ENCODE data around the gene PSAT1.

PSAT1 gene

GRCh38 chr9:78286125-78286524 lies 10.8 kb upstream of the PSAT1 start:
- H3K4me3 ChIP-seq (ENCODE audit: insufficient read length, low read depth) = no peak overlapping the region
- TF ChIP-seq ZNF274 (IDR thresholded peaks at IDR 0.05; ENCODE audit: low read depth, low read length) (no peak), YY1 (IDR thresholded peaks at IDR 0.05; ENCODE audit: insufficient read depth, insufficient read length) (no peak), SUZ12 (IDR thresholded peaks at IDR 0.05; ENCODE audit: extremely low read depth, insufficient read depth, insufficient read length) (no peak)
- no peaks in the 10 kb centered on the region for H3K4me1 ChIP-seq (ENCODE audit: insufficient read depth, insufficient read length)
- no peaks in the 10 kb centered on the region for H3K27me3 ChIP-seq (ENCODE audit: insufficient read depth, insufficient read length)
- H3K9me3 ChIP-seq (ENCODE audit: insufficient read depth, low read length) = peaks cover 4% of the 10 kb centered on the region; the same call in 1 of the 2 replicates
- no peak for DNase-seq (ENCODE audit: low read depth, low spot score)
- H3K36me3 ChIP-seq (ENCODE audit: insufficient read depth, insufficient read length, low read length) = no peaks in the 10 kb centered on the region
- H3K9ac ChIP-seq (ENCODE audit: insufficient read length, low read depth) = no peak overlapping the region

GRCh38 chr9:78286946-78287388 lies 10.0 kb upstream of the PSAT1 start:
- no peak overlapping the region for H3K9ac ChIP-seq (ENCODE audit: insufficient read length, low read depth)
- H3K9me3 ChIP-seq (ENCODE audit: insufficient read depth, low read length) = peaks cover 4% of the 10 kb centered on the region; the same call in 1 of the 2 replicates
- TF ChIP-seq ZNF274 (IDR thresholded peaks at IDR 0.05; ENCODE audit: low read depth, low read length) (no peak), YY1 (IDR thresholded peaks at IDR 0.05; ENCODE audit: insufficient read depth, insufficient read length) (no peak), SUZ12 (IDR thresholded peaks at IDR 0.05; ENCODE audit: extremely low read depth, insufficient read depth, insufficient read length) (no peak)
- H3K36me3 ChIP-seq (ENCODE audit: insufficient read depth, insufficient read length, low read length) = no peaks in the 10 kb centered on the region
- H3K27me3 ChIP-seq (ENCODE audit: insufficient read depth, insufficient read length) = no peaks in the 10 kb centered on the region
- DNase-seq (ENCODE audit: low read depth, low spot score) = no peak
- no peaks in the 10 kb centered on the region for H3K4me1 ChIP-seq (ENCODE audit: insufficient read depth, insufficient read length)
- H3K4me3 ChIP-seq (ENCODE audit: insufficient read length, low read depth) = no peak overlapping the region

DNA sequence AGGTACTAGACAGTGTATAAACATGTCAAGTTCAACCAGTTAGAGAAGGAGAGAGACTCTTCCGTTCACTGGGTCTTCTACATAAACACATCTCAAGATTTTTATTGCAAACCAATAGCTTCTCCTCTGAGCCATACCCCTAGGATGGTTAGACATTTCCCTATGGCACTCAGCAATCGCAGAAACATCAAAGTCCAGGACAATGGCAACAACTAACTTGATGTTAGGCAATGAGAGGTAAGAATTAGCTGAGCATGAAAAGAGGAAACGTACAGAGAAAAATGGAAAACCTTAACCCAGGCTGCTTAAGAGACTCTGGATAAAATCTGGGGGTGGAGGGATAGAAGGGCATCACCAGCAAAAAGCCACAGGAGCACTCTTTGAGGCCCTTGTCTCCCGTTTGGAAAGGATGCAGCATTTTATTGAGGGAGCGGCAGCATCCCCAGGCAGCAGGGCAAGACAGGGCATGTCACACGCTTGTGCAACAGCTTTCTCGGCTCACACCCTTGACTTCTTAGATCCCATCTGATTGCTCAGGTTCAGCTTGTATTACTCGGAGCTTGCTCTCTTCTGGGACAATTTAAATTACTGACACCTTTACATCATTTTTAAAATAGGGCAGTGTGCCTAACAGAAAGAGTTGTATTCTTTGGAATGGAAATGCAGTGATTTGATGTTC lies 8.6 kb upstream of the PSAT1 start:
- DNase-seq (ENCODE audit: low read depth, low spot score) = no peak

DNA sequence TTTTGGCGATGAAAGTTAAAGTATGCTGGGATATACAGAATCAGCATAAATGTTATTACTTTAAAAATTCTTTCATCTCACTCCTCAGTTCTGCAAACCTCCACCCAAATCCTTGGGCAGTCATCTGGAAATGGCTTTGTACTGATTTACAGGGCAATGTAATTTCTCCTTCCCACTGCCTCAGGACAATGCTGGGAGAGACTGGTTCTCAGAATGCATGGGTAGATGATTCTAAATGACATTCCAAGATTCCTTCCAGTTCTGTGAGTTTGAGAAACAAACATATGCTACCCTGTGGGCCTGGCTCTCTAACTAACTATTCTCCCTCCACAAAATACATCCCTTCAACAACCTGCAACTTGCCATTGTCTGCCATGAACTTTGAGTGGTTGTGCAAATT lies 7.5 kb upstream of the PSAT1 start:
- H3K4me3 ChIP-seq (ENCODE audit: insufficient read length, low read depth) = no peak overlapping the region
- no peaks in the 10 kb centered on the region for H3K4me1 ChIP-seq (ENCODE audit: insufficient read depth, insufficient read length)
- no peaks in the 10 kb centered on the region for H3K9me3 ChIP-seq (ENCODE audit: insufficient read depth, low read length)
- H3K27me3 ChIP-seq (ENCODE audit: insufficient read depth, insufficient read length) = no peaks in the 10 kb centered on the region
- DNase-seq (ENCODE audit: low read depth, low spot score) = no peak
- no peaks in the 10 kb centered on the region for H3K36me3 ChIP-seq (ENCODE audit: insufficient read depth, insufficient read length, low read length)
- no peak for TF ChIP-seq ZNF274 (IDR thresholded peaks at IDR 0.05; ENCODE audit: low read depth, low read length)
- TF ChIP-seq SUZ12 (IDR thresholded peaks at IDR 0.05; ENCODE audit: extremely low read depth, insufficient read depth, insufficient read length) = no peak
- TF ChIP-seq YY1 (IDR thresholded peaks at IDR 0.05; ENCODE audit: insufficient read depth, insufficient read length) = no peak
- H3K9ac ChIP-seq (ENCODE audit: insufficient read length, low read depth) = no peak overlapping the region

More for the DNA sequence above, 8.6 kb upstream of the PSAT1 start:
- H3K9me3 ChIP-seq (ENCODE audit: insufficient read depth, low read length) = no peaks in the 10 kb centered on the region
- H3K36me3 ChIP-seq (ENCODE audit: insufficient read depth, insufficient read length, low read length) = no peaks in the 10 kb centered on the region
- no peaks in the 10 kb centered on the region for H3K4me1 ChIP-seq (ENCODE audit: insufficient read depth, insufficient read length)
- no peak overlapping the region for H3K4me3 ChIP-seq (ENCODE audit: insufficient read length, low read depth)
- no peaks in the 10 kb centered on the region for H3K27me3 ChIP-seq (ENCODE audit: insufficient read depth, insufficient read length)
- TF ChIP-seq SUZ12 (IDR thresholded peaks at IDR 0.05; ENCODE audit: extremely low read depth, insufficient read depth, insufficient read length) (no peak), YY1 (IDR thresholded peaks at IDR 0.05; ENCODE audit: insufficient read depth, insufficient read length) (no peak), ZNF274 (IDR thresholded peaks at IDR 0.05; ENCODE audit: low read depth, low read length) (no peak)
- no peak overlapping the region for H3K9ac ChIP-seq (ENCODE audit: insufficient read length, low read depth)

DNA sequence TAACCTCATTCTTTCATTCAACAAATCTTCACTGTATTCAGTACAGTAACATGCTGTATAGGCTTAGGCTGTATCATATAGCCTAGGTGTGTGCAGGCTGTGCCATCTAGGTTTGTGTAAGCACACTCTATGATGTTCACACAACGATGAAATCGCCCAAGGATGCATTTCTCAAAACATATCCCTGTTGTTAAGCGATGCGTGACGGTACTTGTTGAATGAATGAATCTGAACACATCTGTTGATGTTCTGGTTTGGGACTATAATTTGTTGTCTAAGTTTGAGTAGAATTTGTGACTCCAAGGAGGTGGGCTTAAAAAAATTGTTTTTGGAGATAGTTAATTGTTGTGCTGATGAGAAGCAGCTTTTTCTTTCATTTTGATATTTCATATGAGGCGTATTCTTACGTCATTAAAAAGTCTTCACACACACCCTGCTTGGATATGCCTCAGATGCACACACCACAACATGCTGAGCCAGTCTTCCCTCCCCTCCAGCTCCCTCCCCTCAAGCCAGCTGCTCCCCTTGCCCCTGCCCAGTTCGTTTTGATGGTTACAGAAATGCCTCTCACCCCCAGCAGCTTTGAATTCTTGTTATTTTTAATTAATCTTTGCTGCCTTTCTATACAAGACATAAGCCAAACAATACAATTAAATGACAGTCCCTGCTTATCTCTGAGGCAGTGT lies 5.5 kb upstream of the PSAT1 start:
- TF ChIP-seq ZNF274 (IDR thresholded peaks at IDR 0.05; ENCODE audit: low read depth, low read length) (no peak), YY1 (IDR thresholded peaks at IDR 0.05; ENCODE audit: insufficient read depth, insufficient read length) (no peak), SUZ12 (IDR thresholded peaks at IDR 0.05; ENCODE audit: extremely low read depth, insufficient read depth, insufficient read length) (no peak)
- Histone ChIP-seq H3K9ac (ENCODE audit: insufficient read length, low read depth) (no peak overlapping the region), H3K27me3 (ENCODE audit: insufficient read depth, insufficient read length) (no peaks in the 10 kb centered on the region), H3K9me3 (ENCODE audit: insufficient read depth, low read length) (no peaks in the 10 kb centered on the region), H3K36me3 (ENCODE audit: insufficient read depth, insufficient read length, low read length) (no peaks in the 10 kb centered on the region), H3K4me1 (ENCODE audit: insufficient read depth, insufficient read length) (no peaks in the 10 kb centered on the region), H3K4me3 (ENCODE audit: insufficient read length, low read depth) (no peak overlapping the region)
- DNase-seq (ENCODE audit: low read depth, low spot score) = no peak

DNA sequence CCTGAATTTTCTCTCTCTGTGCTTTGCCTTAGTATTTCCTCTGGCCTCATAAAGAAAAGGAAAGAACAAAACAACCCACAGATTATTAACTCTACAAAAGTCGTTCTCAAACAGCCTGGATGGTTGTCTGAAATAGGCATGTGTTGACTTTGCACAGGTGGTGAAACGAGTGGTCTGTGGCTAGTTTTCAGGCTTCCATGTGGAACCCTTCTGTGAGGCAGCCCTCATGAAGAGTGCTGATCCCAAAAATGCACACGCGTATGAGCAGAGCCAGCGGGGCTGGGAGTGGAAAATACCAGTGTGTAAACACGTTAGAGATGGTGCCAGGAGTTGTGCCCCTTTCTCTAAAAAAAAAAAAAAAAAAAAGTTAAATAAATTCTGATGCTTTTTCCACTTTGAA lies 4.9 kb upstream of the PSAT1 start:
- Histone ChIP-seq H3K36me3 (ENCODE audit: insufficient read depth, insufficient read length, low read length) (no peaks in the 10 kb centered on the region), H3K4me1 (ENCODE audit: insufficient read depth, insufficient read length) (no peaks in the 10 kb centered on the region), H3K9ac (ENCODE audit: insufficient read length, low read depth) (no peak overlapping the region), H3K4me3 (ENCODE audit: insufficient read length, low read depth) (no peak overlapping the region), H3K27me3 (ENCODE audit: insufficient read depth, insufficient read length) (no peaks in the 10 kb centered on the region), H3K9me3 (ENCODE audit: insufficient read depth, low read length) (no peaks in the 10 kb centered on the region)
- TF ChIP-seq SUZ12 (IDR thresholded peaks at IDR 0.05; ENCODE audit: extremely low read depth, insufficient read depth, insufficient read length) = no peak
- no peak for TF ChIP-seq YY1 (IDR thresholded peaks at IDR 0.05; ENCODE audit: insufficient read depth, insufficient read length)
- TF ChIP-seq ZNF274 (IDR thresholded peaks at IDR 0.05; ENCODE audit: low read depth, low read length) = no peak
- no peak for DNase-seq (ENCODE audit: low read depth, low spot score)

- Histone ChIP-seq H3K9me3 (ENCODE audit: insufficient read depth, low read length) (no peaks in the 10 kb centered on the region), H3K27me3 (ENCODE audit: insufficient read depth, insufficient read length) (no peaks in the 10 kb centered on the region)
- no peak for DNase-seq (ENCODE audit: low read depth, low spot score)
Measured at GRCh38 chr9:78292716-78293497, 4.0 kb upstream of the PSAT1 start.

More at GRCh38 chr9:78292716-78293497, 4.0 kb upstream of the PSAT1 start:
- no peak overlapping the region for H3K4me3 ChIP-seq (ENCODE audit: insufficient read length, low read depth)
- H3K36me3 ChIP-seq (ENCODE audit: insufficient read depth, insufficient read length, low read length) = no peaks in the 10 kb centered on the region
- no peaks in the 10 kb centered on the region for H3K4me1 ChIP-seq (ENCODE audit: insufficient read depth, insufficient read length)
- no peak overlapping the region for H3K9ac ChIP-seq (ENCODE audit: insufficient read length, low read depth)
- no peak for TF ChIP-seq ZNF274 (IDR thresholded peaks at IDR 0.05; ENCODE audit: low read depth, low read length)
- no peak for TF ChIP-seq SUZ12 (IDR thresholded peaks at IDR 0.05; ENCODE audit: extremely low read depth, insufficient read depth, insufficient read length)
- no peak for TF ChIP-seq YY1 (IDR thresholded peaks at IDR 0.05; ENCODE audit: insufficient read depth, insufficient read length)
